HepG2 (cell line): ENCODE measurements around the gene TCEANC2. TPM values are rescaled to one million over a fixed set of nuclear protein-coding genes. Genes with fewer than 3 reads are reported as not detected.
A peak's percentile ranks its signal among the peaks of the same experiment; 100 is the strongest.

Experiments
- ATAC-seq: fragments of 200-7000 bp; cut with Tn5 transposase; 3 replicates; pipeline ENCODE4 v1.9.1; 2020; ENCODE audit warnings: mild to moderate bottlenecking, moderate library complexity
- BruUV-seq: library from RNA; stranded (reverse); fragments of 400-500 nt; replicated peaks from 2 replicates; lab custom pipeline; 2021; lab: Mats Ljungman, UMichigan
- CTCF ChIA-PET: fragments of 300-600 bp; formaldehyde crosslinking; extraction: SDS; loops from one replicate; lab custom pipeline; 2021; ENCODE audit warnings: low total read pairs, inconsistent platforms, low intra/inter-chr PET ratio; lab: Yijun Ruan, JAX
- POLR2A ChIA-PET: fragments of 350-600 bp; sonication (Branson Sonifier 250); formaldehyde crosslinking; loops from one replicate; lab custom pipeline; 2020; ENCODE audit warnings: antibody characterized with exemption, inconsistent platforms; lab: Yijun Ruan, JAX
- DNase-seq: peaks from one replicate; pipeline ENCODE4 v3.0.0-alpha.2; 2015; ENCODE audit warnings: low spot score
- FAIRE-seq: peaks from 3 replicates; lab custom pipeline; 2011; peaks lifted over from hg19 to GRCh38; lab: Jason Lieb, UNC
- H2AFZ ChIP-seq: one replicate; pipeline ENCODE4 v1.6.1; 2011; ENCODE audit warnings: low read length, inconsistent platforms
- H3K27ac ChIP-seq: fragments of 300-600 bp; 3 replicates; pipeline ENCODE4 v1.8.0; 2011; ENCODE audit warnings: mixed run types, mild to moderate bottlenecking, mixed read lengths, low read length, inconsistent platforms; ENCODE audit not compliant: insufficient read depth; ENCODE audit errors: extremely low read length
- H3K27me3 ChIP-seq, 2 experiments: fragments of 200-600 bp in 1 of 2; 2 replicates in 1 of 2; 3 replicates in 1 of 2; pipeline versions ENCODE4 v1.6.0 to v1.8.0; 2011; ENCODE audit warnings: low read length in 2 of 2, mild to moderate bottlenecking in 2 of 2, moderate library complexity in 2 of 2, inconsistent platforms in 1 of 2; ENCODE audit not compliant: insufficient read depth in 2 of 2, control insufficient read depth in 1 of 2
- H3K36me3 ChIP-seq, 2 experiments: fragments of 200-600 bp in 1 of 2; replicated peaks in 1 of 2; 2 replicates in 1 of 2; 3 replicates in 1 of 2; pipeline versions ENCODE4 v1.5.1 to v1.8.0; 2011; ENCODE audit warnings: low read length in 2 of 2, inconsistent platforms in 1 of 2; ENCODE audit not compliant: insufficient read depth in 2 of 2, control insufficient read depth in 1 of 2
- H3K4me1 ChIP-seq: 2 replicates; pipeline ENCODE4 v1.5.1; 2012; ENCODE audit warnings: low read length, inconsistent platforms; ENCODE audit not compliant: insufficient read depth
- H3K4me2 ChIP-seq: 2 replicates; pipeline ENCODE4 v1.6.0; 2011; ENCODE audit warnings: low read depth, low read length, inconsistent platforms
- H3K4me3 ChIP-seq, 3 experiments: fragments of 200-600 bp in 1 of 3; sonication (generic), shearing (Covaris generic) in 1 of 3; replicated peaks in 1 of 3; 2 replicates each; pipeline ENCODE4 v1.5.1; 2011 to 2016; ENCODE audit warnings: low read length in 3 of 3, inconsistent platforms in 2 of 3, low read depth in 2 of 3, mild to moderate bottlenecking in 2 of 3, control low read depth in 1 of 3, mixed read lengths in 1 of 3; ENCODE audit not compliant: insufficient read depth in 1 of 3
- H3K79me2 ChIP-seq: one replicate; pipeline ENCODE4 v1.6.1; 2011; ENCODE audit warnings: low read length, inconsistent platforms; ENCODE audit not compliant: insufficient read depth
- H3K9ac ChIP-seq: 2 replicates; pipeline ENCODE4 v1.6.0; 2011; ENCODE audit warnings: mild to moderate bottlenecking, low read depth, low read length, inconsistent platforms; ENCODE audit not compliant: insufficient read depth
- H3K9me3 ChIP-seq: 2 replicates; pipeline ENCODE4 v1.5.1; 2012; ENCODE audit warnings: mild to moderate bottlenecking, low read length
- H4K20me1 ChIP-seq: 2 replicates; pipeline ENCODE4 v1.6.0; 2011; ENCODE audit warnings: inconsistent platforms, mild to moderate bottlenecking, low read length, moderate library complexity; ENCODE audit not compliant: insufficient read depth
- ATF5 ChIP-seq: sonication (generic); formaldehyde crosslinking; IDR thresholded peaks from 2 replicates; pipeline ENCODE4 v1.4.0; 2020; ENCODE audit warnings: mild to moderate bottlenecking, low read depth, missing genetic modification reagents
- EP300 ChIP-seq, 3 experiments: sonication (generic) in 1 of 3; formaldehyde crosslinking in 1 of 3; IDR thresholded peaks; 2 replicates each; pipeline versions ENCODE4 v1.5.1 to v1.6.1; 2011 to 2020; ENCODE audit warnings: low read depth in 2 of 3, low read length in 2 of 3, borderline replicate concordance in 1 of 3, improper control_type of control experiment in 1 of 3, mild to moderate bottlenecking in 1 of 3, missing genetic modification reagents in 1 of 3, moderate library complexity in 1 of 3
- FOXK2 ChIP-seq: fragments of 450-650 bp; IDR thresholded peaks from 2 replicates; pipeline ENCODE4 v1.6.1; 2016
- GTF2F1 ChIP-seq: fragments of 150-350 bp; IDR thresholded peaks from 2 replicates; pipeline ENCODE4 v1.6.1; 2014; ENCODE audit warnings: low read length
- JDP2 ChIP-seq: sonication (generic); formaldehyde crosslinking; IDR thresholded peaks from 2 replicates; pipeline ENCODE4 v1.8.1; 2022; ENCODE audit warnings: missing genetic modification reagents, borderline replicate concordance
- KDM5A ChIP-seq: fragments of 200-600 bp; sonication (generic); IDR thresholded peaks from 2 replicates; pipeline ENCODE4 v1.7.0; 2018; ENCODE audit warnings: antibody characterized with exemption, mild to moderate bottlenecking, low read length, borderline replicate concordance
- NFIB ChIP-seq: sonication (generic); formaldehyde crosslinking; IDR thresholded peaks from 2 replicates; pipeline ENCODE4 v1.9.0; 2021; ENCODE audit warnings: missing genetic modification reagents, mild to moderate bottlenecking, borderline replicate concordance
- NFYC ChIP-seq: IDR thresholded peaks from 2 replicates; pipeline ENCODE4 v1.6.1; 2016; ENCODE audit warnings: missing genetic modification reagents, missing compliant biosample characterization
- POLR2A ChIP-seq, 2 experiments: IDR thresholded peaks; 2 replicates each; pipeline ENCODE4 v1.6.1; 2011; ENCODE audit warnings: low read depth in 2 of 2, low read length in 2 of 2, mild to moderate bottlenecking in 1 of 2, moderate library complexity in 1 of 2; ENCODE audit not compliant: insufficient read depth in 1 of 2
- SIN3A ChIP-seq: IDR thresholded peaks from 2 replicates; pipeline ENCODE4 v1.6.1; 2011; ENCODE audit warnings: low read depth, mild to moderate bottlenecking, control low read depth, low read length, borderline replicate concordance
- SP4 ChIP-seq: sonication (generic); formaldehyde crosslinking; IDR thresholded peaks from 2 replicates; pipeline ENCODE4 v1.8.1; 2023; ENCODE audit warnings: mild to moderate bottlenecking, missing genetic modification reagents
- YY1 ChIP-seq: IDR thresholded peaks from 2 replicates; pipeline ENCODE4 v1.6.1; 2011; ENCODE audit warnings: low read length, low read depth, moderate library complexity, mild to moderate bottlenecking; ENCODE audit not compliant: insufficient read depth, insufficient replicate concordance
- ZNF318 ChIP-seq: sonication (generic); formaldehyde crosslinking; IDR thresholded peaks from 2 replicates; pipeline ENCODE4 v1.4.0; 2020; ENCODE audit warnings: mild to moderate bottlenecking, missing genetic modification reagents
- ZNF790 ChIP-seq: sonication (generic); formaldehyde crosslinking; IDR thresholded peaks from 2 replicates; pipeline ENCODE4 v1.8.0; 2022; ENCODE audit warnings: missing genetic modification reagents, mild to moderate bottlenecking, borderline replicate concordance
- WGBS: methylation state at CpG from one replicate; pipeline ENCODE4 v1.1.6; 2017; ENCODE audit warnings: low lambda C conversion rate; 5-methylcytosine and 5-hydroxymethylcytosine counted together
- in situ Hi-C: cut with HindIII; loops from 2 replicates; pipeline ENCODE4 v1.10.0; 2017; ENCODE audit warnings: low pct_unique_long_range_greater_than_20kb; ENCODE audit not compliant: extremely low pct_ligation_motif_present
- intact Hi-C: fragments of 100-400 bp; cut with micrococcal nuclease; formaldehyde crosslinking; loops from one replicate; pipeline ENCODE4 v1.10.0; 2022; ENCODE audit not compliant: unreplicated experiment
- polyA plus RNA-seq, 8 experiments: library from polyadenylated mRNA; depleted of rRNA in 3 of 8; stranded (reverse) in 7 of 8; unstranded in 1 of 8; fragments of >200 nt; fragmentation: Illumina TruSeq in 4 of 8; extraction: Trizol in 4 of 8; gene quantifications; 2 replicates each; pipeline versions ENCODE4 v1.2.1 to v1.2.3, GENCODE V29; 2011 to 2016; ENCODE audit warnings: low read depth in 4 of 8, missing spikeins in 1 of 8, mixed read lengths in 1 of 8; ENCODE audit not compliant: insufficient read depth in 1 of 8
- total RNA-seq, 5 experiments: library from RNA; depleted of rRNA; stranded (reverse); fragments of >200 nt; fragmentation: Illumina TruSeq; extraction: Trizol; gene quantifications; 2 replicates each; pipeline ENCODE4 v1.2.3, GENCODE V29; 2016; ENCODE audit warnings: low read depth in 1 of 5

The TCEANC2 gene
- total and polyA plus RNA-seq, 2 of the 13 experiments (the other 11 are each of a cell fraction or from before 2014, with no cell fraction given) = 3.8 to 5.0 TPM

- TF ChIP-seq YY1 = no peak
- no peak for TF ChIP-seq ATF5 (CRISPR knock-in tag)
- no peak for TF ChIP-seq NFIB
- no peak for TF ChIP-seq JDP2
- no peak for TF ChIP-seq EP300 (IDR thresholded peaks at IDR 0.05; ENCODE audit: low read depth in 2 of 2, low read length in 2 of 2)
- 0 out of 2 replicates have a peak, but pooled peaks have one; percentile 4 for TF ChIP-seq EP300 (CRISPR knock-in tag; IDR thresholded peaks at IDR 0.05; ENCODE audit: borderline replicate concordance)
- TF ChIP-seq POLR2A (IDR thresholded peaks at IDR 0.05; ENCODE audit: insufficient read depth in 1 of 2, low read depth in 2 of 2, low read length in 2 of 2) = peak in 1 of 2 experiments; percentile 3; a peak in 1 of 4 replicates
- 0 out of 2 replicates have a peak, but pooled peaks have one; percentile 3 for TF ChIP-seq SIN3A
Measured at GRCh38 chr1:54051933-54052430, 1.4 kb upstream of the TCEANC2 start (continued).

GRCh38 chr1:54052431-54052933 lies 926 bp upstream of the TCEANC2 start:
- Histone ChIP-seq H3K79me2 (peaks cover 52% of the 10 kb centered on the region), H3K36me3 (no peaks in the 10 kb centered on the region; a peak in 2 of 5 replicates), H3K4me2 (peak overlapping the region; percentile 82), H3K4me3 (peak overlapping the region; percentile 76 to 98 (median 91)), H4K20me1 (peaks cover 5% of the 10 kb centered on the region), H3K27ac (peak overlapping the region; percentile 80), H3K9ac (peak overlapping the region; percentile 81), H3K4me1 (peaks cover 29% of the 10 kb centered on the region), H3K27me3 (no peaks in the 10 kb centered on the region; a peak in 1 of 5 replicates), H2AFZ (no peak overlapping the region), H3K9me3 (no peaks in the 10 kb centered on the region)
- in situ Hi-C loops = no loop called here
- peak; percentile 79 for ATAC-seq
- TSS peak; percentile 50 for BruUV-seq
- POLR2A ChIA-PET = interaction anchor here (0.7 to 4.6 kb wide), 12 partner anchors 9 to 355 kb away, joined by 3 to 42 read pairs (median 5); partner anchors contain the start of gene LDLRAD1
- CTCF ChIA-PET = no interaction called here
- WGBS = 2% methylated on average over 23 of the region's 23 CpGs
- intact Hi-C loops = loop anchor here (2.0 kb wide), 2 partner anchors 18 to 60 kb away; no protein-coding TSS in a partner anchor
- FAIRE-seq = no peak
- peak; percentile 31 for DNase-seq
- TF ChIP-seq ZNF790 (CRISPR knock-in tag) = peak; percentile 52; the same call in 1 of the 2 replicates
- TF ChIP-seq KDM5A = peak; percentile 66; the same call in 1 of the 2 replicates
- TF ChIP-seq FOXK2 = 0 out of 2 replicates have a peak, but pooled peaks have one; percentile 21
- no peak for TF ChIP-seq ZNF318 (CRISPR knock-in tag)
- no peak for TF ChIP-seq GTF2F1
- peak; percentile 50 for TF ChIP-seq NFYC (CRISPR knock-in tag)
- 0 out of 2 replicates have a peak, but pooled peaks have one; percentile 29 for TF ChIP-seq SP4
